HG02610 (cell line): ENCODE data around the gene NLN.
A peak's percentile ranks its signal among the peaks of the same experiment; 100 is the strongest.
"Not testable (repeated sequence)": the region's sequence is repeated elsewhere in the genome, so short reads cannot be mapped to it uniquely, and the experiment has no call there.

Source experiments
- ATAC-seq: cut with Tn5 transposase; IDR thresholded peaks from one replicate; pipeline ENCODE4 v1.9.1; 2021; ENCODE audit warnings: mild to moderate bottlenecking, moderate library complexity; ENCODE audit not compliant: unreplicated experiment

NLN gene

DNA sequence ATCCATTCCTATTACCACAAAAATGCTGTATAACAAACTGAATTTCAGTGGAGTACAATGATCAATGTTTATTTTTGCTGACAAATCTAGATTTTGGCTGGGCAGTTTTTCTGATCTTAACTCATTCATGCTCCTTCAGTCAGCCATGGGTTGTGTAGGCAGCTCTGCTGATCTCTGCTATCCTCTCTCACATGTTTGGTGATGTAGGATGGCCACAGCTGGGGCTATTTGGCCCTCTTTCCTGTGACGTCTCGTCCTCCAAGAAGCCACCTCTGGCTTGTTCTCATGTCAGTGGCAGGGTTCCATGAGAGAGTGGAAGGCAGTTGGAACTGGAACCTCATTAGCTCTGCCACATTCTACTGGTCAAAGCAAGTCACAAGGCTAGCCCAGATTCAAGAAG, 8.9 kb downstream of the NLN start:
- ATAC-seq = no peak

GRCh38 chr5:65732046-65732445, 10.0 kb downstream of the NLN start:
- ATAC-seq = not testable (repeated sequence)

GRCh38 chr5:65734196-65734775, 12.3 kb downstream of the NLN start:
- ATAC-seq = not testable (repeated sequence)

DNA sequence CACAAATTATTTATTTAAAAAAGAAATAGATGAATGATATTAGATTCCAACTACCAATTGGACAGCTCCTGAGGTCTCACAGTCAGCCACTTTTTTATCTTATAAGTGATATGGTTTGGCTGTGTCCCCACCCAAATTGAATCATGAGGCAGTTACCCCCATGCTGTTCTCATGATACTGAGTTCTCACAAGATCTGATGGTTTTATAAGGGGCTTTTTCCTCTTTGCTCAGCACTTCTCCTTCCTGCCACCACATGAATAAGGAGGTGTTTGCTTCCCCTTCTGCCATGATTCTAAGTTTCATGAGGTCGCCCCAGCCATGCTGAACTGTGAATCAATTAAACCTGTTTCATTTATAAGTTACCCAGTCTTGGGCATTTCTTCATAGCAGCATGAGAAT, 12.9 kb downstream of the NLN start:
- no peak for ATAC-seq

DNA sequence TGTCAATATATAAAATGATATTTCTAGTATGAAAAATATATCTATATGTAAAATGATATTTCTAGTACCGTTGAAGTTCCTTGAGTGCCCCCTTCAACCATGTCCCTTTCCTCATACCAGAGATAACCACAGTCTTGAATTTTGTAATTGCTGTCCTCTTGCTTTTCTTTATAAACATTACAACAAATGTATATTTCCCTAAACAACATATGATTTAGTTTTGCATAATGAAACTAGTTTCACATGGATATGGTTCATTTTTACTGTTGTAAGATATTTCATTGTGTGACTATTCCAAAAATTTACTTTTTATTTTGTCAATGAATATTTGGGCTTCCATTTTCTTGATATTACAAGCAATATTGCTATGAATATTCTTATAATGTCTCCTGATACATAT, 14.0 kb downstream of the NLN start:
- ATAC-seq = no peak

DNA sequence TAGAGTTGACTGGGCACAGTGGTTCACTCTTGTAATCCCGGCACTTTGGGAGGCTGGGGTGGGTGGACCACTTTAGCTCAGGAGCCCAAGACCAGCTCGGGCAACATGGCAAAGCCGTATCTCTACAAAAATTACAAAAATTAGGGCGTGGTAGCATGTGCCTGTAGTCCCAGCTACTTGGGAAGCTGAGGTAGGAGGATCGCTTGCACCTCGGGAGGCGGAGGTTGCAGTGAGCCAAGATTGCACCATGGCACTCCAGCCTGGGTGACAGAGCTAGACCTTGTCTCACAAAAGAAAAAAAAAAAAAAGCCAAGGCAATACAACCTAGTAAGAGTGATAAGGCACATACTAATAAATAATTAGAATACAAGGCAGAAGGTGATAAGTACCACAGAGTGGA, 15.8 kb downstream of the NLN start:
- ATAC-seq = no peak

DNA sequence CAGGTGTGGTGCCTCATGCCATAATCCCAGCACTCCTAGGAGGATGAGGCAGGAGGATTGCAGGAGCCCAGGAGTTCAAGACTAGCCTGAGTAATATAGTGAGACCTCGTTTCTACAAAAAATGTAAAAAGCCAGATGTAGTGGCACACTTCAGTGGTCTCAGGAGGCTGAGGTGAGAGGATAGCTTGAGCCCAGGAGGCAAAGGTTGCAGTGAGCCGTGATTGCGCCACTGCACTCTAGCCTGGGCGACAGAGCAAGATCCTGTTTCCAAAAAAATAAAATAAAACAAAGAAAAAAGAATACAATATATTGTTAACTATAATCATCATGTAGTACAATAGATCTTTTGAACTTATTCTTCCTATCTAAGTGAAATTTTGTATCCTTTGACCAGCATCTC, 16.3 kb downstream of the NLN start:
- no peak for ATAC-seq

DNA sequence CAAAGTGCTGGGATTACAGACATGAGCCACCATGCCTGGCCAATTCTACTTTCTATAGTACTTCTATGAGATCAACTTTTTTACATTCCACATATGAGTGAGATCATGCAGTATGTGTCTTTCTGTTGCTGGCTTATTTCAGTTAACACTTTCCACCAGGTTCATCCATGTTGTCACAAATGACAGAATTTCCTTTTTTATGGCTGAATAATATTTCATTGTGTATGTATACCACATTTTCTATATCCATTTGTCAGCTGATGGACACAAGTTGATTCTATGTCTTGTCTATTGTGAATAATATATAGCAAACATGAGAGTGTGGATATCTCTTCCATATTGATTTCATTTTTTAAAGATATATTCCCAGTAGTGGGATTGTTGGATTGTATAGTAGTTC, 17.2 kb downstream of the NLN start:
- ATAC-seq = no peak

GRCh38 chr5:65742565-65743231, 20.7 kb downstream of the NLN start:
- peak; percentile 88 for ATAC-seq

DNA sequence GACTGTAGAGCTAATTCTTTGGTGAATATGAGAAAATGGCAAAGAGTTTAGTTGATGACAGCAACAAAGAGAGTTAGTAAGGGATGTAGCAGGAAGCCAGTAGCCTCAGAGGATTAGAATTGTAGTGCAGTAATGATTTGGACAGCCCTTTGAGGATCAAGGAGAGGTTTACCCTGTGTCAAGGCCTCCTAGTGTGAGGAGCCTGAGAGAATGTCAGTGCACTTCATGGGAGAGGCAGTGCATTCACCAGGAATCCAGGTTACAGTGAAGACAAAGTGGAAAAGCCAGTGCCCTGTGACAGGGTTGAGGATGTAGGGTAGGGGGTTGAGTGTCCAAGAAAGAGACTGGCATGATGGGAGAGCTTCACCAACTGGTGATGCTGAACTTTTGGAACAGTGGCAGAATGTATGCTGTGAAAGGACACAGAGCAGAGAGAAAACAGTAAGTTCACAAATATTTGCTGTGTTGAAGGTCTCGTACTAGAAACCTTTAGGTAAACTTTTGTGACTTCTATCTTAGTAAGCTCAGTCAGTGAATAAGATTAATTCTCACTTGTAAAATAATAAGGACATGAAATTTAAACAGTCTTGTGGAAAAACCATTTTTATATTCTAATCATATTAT, 27.3 kb downstream of the NLN start:
- ATAC-seq = no peak

DNA sequence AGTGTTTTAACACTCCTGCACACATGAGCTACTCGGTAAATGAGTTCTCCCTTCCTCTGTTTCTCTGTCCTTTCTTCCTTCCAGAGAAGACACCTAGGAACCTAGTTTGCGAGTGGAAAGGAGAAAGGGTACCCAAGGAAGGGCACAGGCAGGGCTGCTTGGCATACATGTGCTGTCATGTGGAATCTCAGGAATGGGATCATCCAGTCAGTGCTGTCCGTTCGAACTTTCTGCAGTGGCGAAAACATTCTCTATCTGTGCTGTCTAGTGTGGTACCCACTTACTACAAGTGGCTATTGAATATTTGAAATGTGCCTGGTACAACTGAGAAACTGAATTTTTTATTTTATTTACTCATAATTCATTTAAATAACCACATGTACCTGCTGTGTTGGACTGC, 28.0 kb downstream of the NLN start:
- ATAC-seq = no peak

DNA sequence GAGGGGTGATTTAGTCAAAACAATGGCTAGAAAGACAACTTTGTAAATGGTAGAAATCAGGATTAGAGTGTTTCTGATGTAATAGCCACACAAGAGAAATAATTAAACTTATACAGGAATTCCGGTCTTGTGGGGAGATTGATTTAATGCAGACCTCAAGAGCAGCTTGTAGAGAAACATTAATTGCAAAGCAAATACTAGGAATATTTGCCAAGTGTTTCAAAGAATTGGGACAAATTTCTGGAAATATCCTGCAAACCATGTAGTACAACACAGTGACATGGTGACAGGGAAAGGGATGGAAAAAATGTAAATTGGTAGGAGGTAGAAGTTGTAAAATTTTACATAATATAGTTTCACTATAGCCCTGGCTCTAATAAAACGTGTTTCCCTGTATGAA, 28.9 kb downstream of the NLN start:
- no peak for ATAC-seq

DNA sequence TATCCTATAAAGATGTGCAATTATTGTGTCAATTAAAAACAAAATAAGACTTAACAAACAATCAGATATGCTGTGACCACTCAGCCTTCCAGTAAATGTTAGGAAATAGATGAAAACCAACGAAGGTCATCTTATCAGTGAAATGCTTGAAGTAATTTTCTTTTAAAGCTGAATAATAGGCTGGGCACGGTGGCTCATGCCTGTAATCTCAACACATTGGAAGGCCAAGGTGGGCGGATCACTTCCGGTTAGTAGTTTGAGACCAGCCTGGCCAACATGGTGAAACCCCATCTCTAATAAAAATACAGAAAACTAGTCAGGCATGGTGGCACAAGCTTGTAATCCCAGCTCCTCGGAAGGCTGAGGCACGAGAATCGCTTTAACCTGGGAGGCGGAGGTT, 31.2 kb downstream of the NLN start:
- no peak for ATAC-seq

DNA sequence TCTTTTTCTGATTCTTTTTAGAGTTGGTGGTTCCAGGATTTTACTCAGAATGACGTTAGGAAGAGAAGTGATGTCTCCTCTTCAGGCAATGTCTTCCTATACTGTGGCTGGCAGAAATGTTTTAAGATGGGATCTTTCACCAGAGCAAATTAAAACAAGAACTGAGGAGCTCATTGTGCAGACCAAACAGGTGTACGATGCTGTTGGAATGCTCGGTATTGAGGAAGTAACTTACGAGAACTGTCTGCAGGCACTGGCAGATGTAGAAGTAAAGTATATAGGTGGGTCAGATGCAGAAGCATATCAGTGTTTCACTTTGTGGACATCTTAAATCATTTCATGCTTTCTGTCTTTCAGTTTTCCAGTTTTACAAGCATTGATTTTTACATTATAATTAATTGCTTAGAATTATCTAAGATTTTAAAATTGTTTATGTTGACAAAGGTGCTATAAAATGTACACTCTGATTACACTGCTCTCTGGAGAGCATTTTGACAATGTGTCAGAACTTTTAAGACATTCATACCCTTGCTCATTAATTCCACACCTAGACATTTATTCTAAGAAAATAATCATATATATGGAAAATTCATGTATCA, 36.6 kb downstream of the NLN start:
- ATAC-seq = no peak

- ATAC-seq = no peak
Observed at GRCh38 chr5:65760504-65761275, 38.7 kb downstream of the NLN start.

DNA sequence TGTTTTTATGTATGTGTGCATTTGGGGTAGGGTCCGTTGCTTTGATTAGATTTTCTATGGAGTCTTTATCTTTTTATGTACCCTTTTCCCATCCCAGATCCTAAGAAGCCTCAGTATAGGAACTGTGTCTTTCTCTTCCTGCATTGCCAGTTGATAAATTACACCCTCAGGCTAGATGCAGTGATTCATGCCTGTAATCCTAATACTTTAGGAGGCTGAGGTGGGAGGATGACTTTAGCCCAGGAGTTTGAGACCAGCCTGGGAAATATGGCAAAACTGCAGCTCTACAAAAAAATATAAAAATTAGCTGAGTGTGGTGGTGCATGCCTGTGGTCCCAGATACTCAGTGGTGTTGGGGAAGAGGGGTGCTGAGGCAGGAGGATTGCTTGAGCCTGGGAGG, 40.2 kb downstream of the NLN start:
- ATAC-seq = no peak

DNA sequence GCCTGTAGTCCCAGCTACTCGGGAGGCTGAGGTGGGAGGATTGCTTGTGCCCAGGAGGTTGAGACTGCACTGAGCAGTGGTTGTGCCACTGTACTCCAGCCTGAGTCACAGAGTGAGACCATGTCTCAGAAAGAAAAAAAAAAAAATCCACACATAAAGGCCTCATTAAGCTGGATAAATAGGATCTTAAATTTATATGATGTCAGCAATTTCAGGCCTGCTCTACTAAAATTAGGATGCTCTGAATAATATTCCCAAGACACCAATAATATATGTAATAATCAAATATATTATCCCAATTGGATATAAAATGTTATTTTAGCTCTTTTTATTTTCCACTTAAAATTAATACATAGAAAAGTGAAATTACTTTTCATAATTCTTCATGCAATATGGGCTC, 43.6 kb downstream of the NLN start:
- ATAC-seq = no peak

- no peak for ATAC-seq
Observed at GRCh38 chr5:65766175-65766574, 44.2 kb downstream of the NLN start.

- ATAC-seq = no peak
Observed at GRCh38 chr5:65766781-65767180, 44.8 kb downstream of the NLN start.

- ATAC-seq = no peak
Observed at GRCh38 chr5:65767565-65767964, 45.6 kb downstream of the NLN start.

GRCh38 chr5:65768723-65769346, 46.8 kb downstream of the NLN start:
- ATAC-seq = no peak
